Nephron progenitor cell (in vitro differentiated cells): ENCODE measurements around the gene SCNN1A.

ENCODE experiments used
- DNase-seq: peaks from one replicate; pipeline ENCODE4 v3.0.0; 2021
- H3K27ac Mint-ChIP-seq: 2 replicates; pipeline ENCODE4 v1.8.0; 2021; ENCODE audit warnings: mild to moderate bottlenecking, moderate library complexity, mixed read lengths
- H3K27me3 Mint-ChIP-seq: 2 replicates; pipeline ENCODE4 v1.8.0; 2021; ENCODE audit warnings: mild to moderate bottlenecking, low read depth, mixed read lengths; ENCODE audit not compliant: poor library complexity
- H3K36me3 Mint-ChIP-seq: 2 replicates; pipeline ENCODE4 v1.8.0; 2021; ENCODE audit warnings: low read depth, mixed read lengths
- H3K4me1 Mint-ChIP-seq: 2 replicates; pipeline ENCODE4 v1.8.0; 2021; ENCODE audit warnings: mixed read lengths
- H3K4me3 Mint-ChIP-seq: 2 replicates; pipeline ENCODE4 v1.8.0; 2021; ENCODE audit warnings: mild to moderate bottlenecking, moderate library complexity, mixed read lengths
- H3K9me3 Mint-ChIP-seq: 2 replicates; pipeline ENCODE4 v1.8.0; 2021; ENCODE audit warnings: mild to moderate bottlenecking, moderate library complexity, mixed read lengths
- TF ChIP-seq, protein P1 (sequence below): fragments of 200-600 bp; sonication (generic); IDR thresholded peaks from 2 replicates; pipeline ENCODE4 v1.5.0; 2021; ENCODE audit warnings: antibody characterized with exemption

SCNN1A gene

DNA sequence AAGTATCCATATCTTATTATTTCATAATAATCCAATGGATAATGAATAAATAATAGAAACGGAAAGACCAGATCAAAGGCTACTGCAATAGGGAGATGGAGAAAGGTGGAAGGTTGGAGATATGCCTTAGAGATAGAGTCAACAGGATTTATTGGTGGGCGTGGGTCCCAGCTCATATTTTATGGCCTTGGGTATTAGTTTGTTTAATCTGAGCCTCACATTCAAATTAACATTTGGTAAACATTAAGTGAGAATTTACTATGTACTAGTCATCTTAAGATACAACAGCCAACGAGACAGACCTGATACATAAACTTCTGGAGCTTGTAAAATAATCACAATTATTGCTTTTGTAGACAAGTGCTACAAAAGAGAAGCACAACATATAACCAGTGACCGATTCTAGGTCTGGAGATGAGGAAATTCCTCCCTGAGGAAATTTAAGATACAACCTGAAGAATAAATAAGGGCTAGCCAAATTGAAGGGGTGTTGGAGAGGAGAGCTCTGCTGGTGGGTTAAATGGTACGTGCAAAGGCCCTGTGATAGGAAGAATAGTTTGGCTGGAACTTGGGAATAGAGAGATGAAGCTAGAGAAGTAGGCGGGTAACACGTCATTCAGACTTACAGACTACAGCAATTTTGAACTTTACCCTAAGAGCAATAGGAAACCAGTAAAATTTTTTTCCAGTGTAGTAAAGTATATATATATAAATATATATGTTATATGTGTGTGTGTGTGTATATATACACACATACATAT, 24.7 kb upstream of the SCNN1A start:
- TF ChIP-seq, protein P1, sequence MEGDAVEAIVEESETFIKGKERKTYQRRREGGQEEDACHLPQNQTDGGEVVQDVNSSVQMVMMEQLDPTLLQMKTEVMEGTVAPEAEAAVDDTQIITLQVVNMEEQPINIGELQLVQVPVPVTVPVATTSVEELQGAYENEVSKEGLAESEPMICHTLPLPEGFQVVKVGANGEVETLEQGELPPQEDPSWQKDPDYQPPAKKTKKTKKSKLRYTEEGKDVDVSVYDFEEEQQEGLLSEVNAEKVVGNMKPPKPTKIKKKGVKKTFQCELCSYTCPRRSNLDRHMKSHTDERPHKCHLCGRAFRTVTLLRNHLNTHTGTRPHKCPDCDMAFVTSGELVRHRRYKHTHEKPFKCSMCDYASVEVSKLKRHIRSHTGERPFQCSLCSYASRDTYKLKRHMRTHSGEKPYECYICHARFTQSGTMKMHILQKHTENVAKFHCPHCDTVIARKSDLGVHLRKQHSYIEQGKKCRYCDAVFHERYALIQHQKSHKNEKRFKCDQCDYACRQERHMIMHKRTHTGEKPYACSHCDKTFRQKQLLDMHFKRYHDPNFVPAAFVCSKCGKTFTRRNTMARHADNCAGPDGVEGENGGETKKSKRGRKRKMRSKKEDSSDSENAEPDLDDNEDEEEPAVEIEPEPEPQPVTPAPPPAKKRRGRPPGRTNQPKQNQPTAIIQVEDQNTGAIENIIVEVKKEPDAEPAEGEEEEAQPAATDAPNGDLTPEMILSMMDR = no peak
- no peaks in the 10 kb centered on the region for H3K9me3 Mint-ChIP-seq
- DNase-seq = no peak
- peaks cover 13% of the 10 kb centered on the region for H3K4me1 Mint-ChIP-seq
- H3K4me3 Mint-ChIP-seq = no peak overlapping the region
- H3K27ac Mint-ChIP-seq = no peak overlapping the region
- H3K27me3 Mint-ChIP-seq = peaks cover 9% of the 10 kb centered on the region
- H3K36me3 Mint-ChIP-seq = no peaks in the 10 kb centered on the region

DNA sequence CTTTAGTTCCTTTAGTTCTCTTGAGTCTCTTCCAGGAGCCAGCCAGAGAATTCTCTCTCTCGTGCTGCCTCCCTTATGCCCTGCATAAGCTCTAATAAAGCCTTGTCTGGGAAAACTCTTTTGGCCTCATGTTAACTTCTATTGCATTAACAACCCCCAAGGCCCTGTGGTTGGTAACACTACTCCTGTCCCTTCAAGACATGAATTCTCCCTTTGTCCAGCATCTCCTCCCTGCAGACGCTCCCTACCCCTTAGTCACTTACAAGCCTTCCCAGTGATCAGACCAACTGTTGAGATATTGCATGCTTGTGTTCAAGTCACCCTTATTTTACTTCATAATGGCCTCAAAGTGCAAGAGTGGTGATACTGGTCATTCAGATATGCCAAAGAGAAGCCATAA, 20.7 kb upstream of the SCNN1A start:
- peaks cover 22% of the 10 kb centered on the region for H3K4me1 Mint-ChIP-seq
- H3K9me3 Mint-ChIP-seq = no peaks in the 10 kb centered on the region
- no peak overlapping the region for H3K4me3 Mint-ChIP-seq
- H3K27me3 Mint-ChIP-seq = peaks cover 9% of the 10 kb centered on the region
- no peaks in the 10 kb centered on the region for H3K36me3 Mint-ChIP-seq
- H3K27ac Mint-ChIP-seq = no peak overlapping the region
- TF ChIP-seq, protein P1 = no peak
- no peak for DNase-seq

GRCh38 chr12:6394398-6394797, 19.0 kb upstream of the SCNN1A start:
- Mint-ChIP-seq H3K4me3 (no peak overlapping the region), H3K9me3 (no peaks in the 10 kb centered on the region), H3K27ac (no peak overlapping the region), H3K4me1 (peaks cover 34% of the 10 kb centered on the region), H3K27me3 (peaks cover 9% of the 10 kb centered on the region), H3K36me3 (no peaks in the 10 kb centered on the region)
- DNase-seq = no peak
- TF ChIP-seq, protein P1 = no peak

GRCh38 chr12:6393109-6393508, 17.7 kb upstream of the SCNN1A start:
- no peak overlapping the region for H3K4me3 Mint-ChIP-seq
- DNase-seq = no peak
- peaks cover 34% of the 10 kb centered on the region for H3K4me1 Mint-ChIP-seq
- TF ChIP-seq, protein P1 = no peak
- no peaks in the 10 kb centered on the region for H3K36me3 Mint-ChIP-seq
- H3K27ac Mint-ChIP-seq = no peak overlapping the region
- no peaks in the 10 kb centered on the region for H3K9me3 Mint-ChIP-seq
- peaks cover 14% of the 10 kb centered on the region for H3K27me3 Mint-ChIP-seq

- DNase-seq = no peak
- TF ChIP-seq, protein P1 = no peak
- peaks cover 20% of the 10 kb centered on the region for H3K27me3 Mint-ChIP-seq
- H3K36me3 Mint-ChIP-seq = no peaks in the 10 kb centered on the region
- H3K4me1 Mint-ChIP-seq = peaks cover 38% of the 10 kb centered on the region
- no peaks in the 10 kb centered on the region for H3K9me3 Mint-ChIP-seq
- no peak overlapping the region for H3K27ac Mint-ChIP-seq
- H3K4me3 Mint-ChIP-seq = no peak overlapping the region
Measured at GRCh38 chr12:6392504-6392903, 17.1 kb upstream of the SCNN1A start.

- no peak for DNase-seq
- Mint-ChIP-seq H3K36me3 (no peaks in the 10 kb centered on the region), H3K4me3 (no peak overlapping the region), H3K27ac (no peak overlapping the region), H3K4me1 (peaks cover 35% of the 10 kb centered on the region), H3K9me3 (no peaks in the 10 kb centered on the region), H3K27me3 (peaks cover 20% of the 10 kb centered on the region)
- TF ChIP-seq, protein P1 = no peak
Measured at GRCh38 chr12:6391013-6391412, 15.7 kb upstream of the SCNN1A start.
